NCI-H2171 (cell line): ENCODE data around the gene GTF2F2.

Experiments
- DNase-seq: peaks from one replicate; lab custom pipeline; 2025; lab: John Stamatoyannopoulos, UW

The GTF2F2 gene

GRCh38 chr13:45122941-45123340 is 2.6 kb downstream of the GTF2F2 start:
- no peak for DNase-seq

GRCh38 chr13:45132369-45133064 is 12.2 kb downstream of the GTF2F2 start:
- no peak for DNase-seq

GRCh38 chr13:45133396-45134118 is 13.2 kb downstream of the GTF2F2 start:
- DNase-seq = no peak

- DNase-seq = no peak
These were observed 16.6 kb downstream of the GTF2F2 start for GRCh38 chr13:45136741-45137504.

GRCh38 chr13:45137526-45137925 is 17.2 kb downstream of the GTF2F2 start:
- no peak for DNase-seq

GRCh38 chr13:45138282-45138681 is 18.0 kb downstream of the GTF2F2 start:
- DNase-seq = no peak

GRCh38 chr13:45141369-45141768 is 21.1 kb downstream of the GTF2F2 start:
- no peak for DNase-seq

- no peak for DNase-seq
These were observed 22.4 kb downstream of the GTF2F2 start for GRCh38 chr13:45142440-45143345.

- no peak for DNase-seq
These were observed 23.0 kb downstream of the GTF2F2 start for GRCh38 chr13:45143346-45143751.

- DNase-seq = no peak
These were observed 29.7 kb downstream of the GTF2F2 start for GRCh38 chr13:45149964-45150363.

- DNase-seq = no peak
These were observed 36.5 kb downstream of the GTF2F2 start for GRCh38 chr13:45156565-45157361.

GRCh38 chr13:45162194-45162593 is 41.9 kb downstream of the GTF2F2 start:
- DNase-seq = no peak

GRCh38 chr13:45162821-45163220 is 42.5 kb downstream of the GTF2F2 start:
- DNase-seq = no peak

GRCh38 chr13:45166858-45167257 is 46.5 kb downstream of the GTF2F2 start:
- no peak for DNase-seq

GRCh38 chr13:45167611-45168554 is 47.6 kb downstream of the GTF2F2 start:
- DNase-seq = no peak

- no peak for DNase-seq
These were observed 48.2 kb downstream of the GTF2F2 start for GRCh38 chr13:45168555-45168930.

- DNase-seq = no peak
These were observed 54.2 kb downstream of the GTF2F2 start for GRCh38 chr13:45174478-45174877.

- DNase-seq = no peak
These were observed 58.2 kb downstream of the GTF2F2 start for GRCh38 chr13:45178349-45179162.

- DNase-seq = no peak
These were observed 59.1 kb downstream of the GTF2F2 start for GRCh38 chr13:45179428-45179827.
